Regular cardiac myocyte (primary cell): ENCODE data around the gene DVL1. TPM values are rescaled to one million over a fixed set of nuclear protein-coding genes. Genes with fewer than 3 reads are reported as not detected.

Source experiments
- total RNA-seq: library from RNA; depleted of rRNA; stranded (reverse); fragments of >200 nt; gene quantifications from 2 replicates; pipeline ENCODE4 v1.2.3, GENCODE V29; 2014

DVL1 gene
- 86.0 and 119 TPM in 2 replicates for total RNA-seq

GRCh38 chr1:1349256-1350012 is at the start of gene DVL1:
Gene DVL1 (minus strand): TSS chr1:1349418. CDS start chr1:1349065, 353 bp downstream.

GRCh38 chr1:1374929-1375662 is 25.9 kb upstream of the DVL1 start, which contains the start of gene AURKAIP1:
Gene AURKAIP1 (minus strand): TSS chr1:1375207. CDS start chr1:1374756, 451 bp downstream.

GRCh38 chr1:1358433-1359271 is 9.4 kb upstream of the DVL1 start, which contains the start of gene MXRA8:
Gene MXRA8 (minus strand): TSS chr1:1358555. CDS start chr1:1358504, 51 bp downstream.

GRCh38 chr1:1331068-1331965 is 17.9 kb downstream of the DVL1 start, which contains the start of gene TAS1R3:
Gene TAS1R3 (plus strand): TSS chr1:1331280. CDS start chr1:1331346, 66 bp downstream.

GRCh38 chr1:1324524-1325287 is 24.5 kb downstream of the DVL1 start, which contains the start of the genes CPTP and INTS11:
Gene CPTP (plus strand): TSS chr1:1324802. CDS start chr1:1326911, 2,109 bp downstream.
Gene INTS11 (minus strand): TSS chr1:1324660. CDS start chr1:1324608, 52 bp downstream.

GRCh38 chr1:1307923-1308755 is 41.1 kb downstream of the DVL1 start, which contains the start of the genes ACAP3 and PUSL1:
Gene ACAP3 (minus strand): TSS chr1:1307930. CDS start chr1:1307815, 115 bp downstream.
Gene PUSL1 (plus strand): TSS chr1:1308597. CDS start chr1:1308644, 47 bp downstream.

Other genes starting within 250 kb of the DVL1 start
- gene C1orf159, start 233.3 kb downstream of the DVL1 start, total RNA-seq: 4.4 and 5.4 TPM in 2 replicates
- gene TTLL10, start 175.5 kb downstream of the DVL1 start, total RNA-seq: not detected in 2 replicates
- 0.28 TPM in 1 of 2 replicates, not detected in the other for gene TNFRSF18, start 142.8 kb downstream of the DVL1 start, total RNA-seq
- gene TNFRSF4, start 135.3 kb downstream of the DVL1 start, total RNA-seq: not detected in 2 replicates
- 90.1 and 109 TPM in 2 replicates for gene SDF4, start 117.4 kb downstream of the DVL1 start, total RNA-seq
- gene B3GALT6, start 117.2 kb downstream of the DVL1 start, total RNA-seq: 28.2 and 31.2 TPM in 2 replicates
- 0.38 and 0.85 TPM in 2 replicates for gene C1QTNF12, start 102.7 kb downstream of the DVL1 start, total RNA-seq
- gene UBE2J2, start 75.6 kb downstream of the DVL1 start, total RNA-seq: 31.3 and 43.5 TPM in 2 replicates
- 0.58 and 1.4 TPM in 2 replicates for gene SCNN1D, start 69.0 kb downstream of the DVL1 start, total RNA-seq
- gene ACAP3, start 41.5 kb downstream of the DVL1 start, total RNA-seq: 33.0 and 34.3 TPM in 2 replicates
- gene PUSL1, start 40.8 kb downstream of the DVL1 start, total RNA-seq: 8.7 and 22.8 TPM in 2 replicates
- gene INTS11, start 24.8 kb downstream of the DVL1 start, total RNA-seq: 34.1 and 42.0 TPM in 2 replicates
- 9.0 and 11.5 TPM in 2 replicates for gene CPTP, start 24.6 kb downstream of the DVL1 start, total RNA-seq
- under 0.01 TPM in 2 replicates for gene TAS1R3, start 18.1 kb downstream of the DVL1 start, total RNA-seq
- gene MXRA8, start 9.1 kb upstream of the DVL1 start, total RNA-seq: 121 and 141 TPM in 2 replicates
- gene AURKAIP1, start 25.8 kb upstream of the DVL1 start, total RNA-seq: 82.6 and 152 TPM in 2 replicates
- 63.8 and 140 TPM in 2 replicates for gene CCNL2, start 49.9 kb upstream of the DVL1 start, total RNA-seq
- gene MRPL20, start 57.9 kb upstream of the DVL1 start, total RNA-seq: 58.9 and 129 TPM in 2 replicates
- gene ANKRD65, start 71.9 kb upstream of the DVL1 start, total RNA-seq: under 0.01 TPM in 2 replicates
- gene VWA1, start 86.3 kb upstream of the DVL1 start, total RNA-seq: 2.9 and 9.0 TPM in 2 replicates
- gene ATAD3C, start 100.3 kb upstream of the DVL1 start, total RNA-seq: not detected in 2 replicates
- gene ATAD3B, start 122.3 kb upstream of the DVL1 start, total RNA-seq: 15.8 and 46.6 TPM in 2 replicates
- gene ATAD3A, start 162.7 kb upstream of the DVL1 start, total RNA-seq: 18.9 and 64.2 TPM in 2 replicates
- 1.5 and 3.7 TPM in 2 replicates for gene TMEM240, start 191.2 kb upstream of the DVL1 start, total RNA-seq
- 71.9 and 130 TPM in 2 replicates for gene SSU72, start 225.4 kb upstream of the DVL1 start, total RNA-seq